NCI-H2196 (cell line): ENCODE measurements around the gene ATG10.
"Not testable (repeated sequence)": the region's sequence is repeated elsewhere in the genome, so short reads cannot be mapped to it uniquely, and the experiment has no call there.

Experiments
- DNase-seq: peaks from one replicate; lab custom pipeline; 2025; ENCODE audit not compliant: unreplicated experiment; lab: John Stamatoyannopoulos, UW

The ATG10 gene

DNA sequence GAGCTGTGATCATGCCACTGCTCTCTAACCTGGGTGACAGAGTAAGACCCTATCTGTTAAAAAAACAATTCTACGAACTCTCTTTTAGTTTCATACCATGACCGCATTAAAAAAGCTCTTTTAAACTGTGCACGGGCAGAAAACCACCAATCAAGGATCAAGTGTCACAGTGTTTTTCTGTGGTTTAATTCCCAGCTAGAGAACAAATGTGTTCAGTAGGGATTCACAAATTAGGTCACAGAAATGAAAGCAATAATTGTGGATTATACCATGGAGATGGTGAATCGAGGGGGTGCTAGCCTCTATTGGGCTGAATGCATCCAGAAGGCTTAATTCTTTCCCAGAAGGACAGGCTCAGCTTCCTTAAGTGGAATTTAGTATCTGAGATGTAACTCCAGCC is 79.1 kb downstream of the ATG10 start:
- no peak for DNase-seq

DNA sequence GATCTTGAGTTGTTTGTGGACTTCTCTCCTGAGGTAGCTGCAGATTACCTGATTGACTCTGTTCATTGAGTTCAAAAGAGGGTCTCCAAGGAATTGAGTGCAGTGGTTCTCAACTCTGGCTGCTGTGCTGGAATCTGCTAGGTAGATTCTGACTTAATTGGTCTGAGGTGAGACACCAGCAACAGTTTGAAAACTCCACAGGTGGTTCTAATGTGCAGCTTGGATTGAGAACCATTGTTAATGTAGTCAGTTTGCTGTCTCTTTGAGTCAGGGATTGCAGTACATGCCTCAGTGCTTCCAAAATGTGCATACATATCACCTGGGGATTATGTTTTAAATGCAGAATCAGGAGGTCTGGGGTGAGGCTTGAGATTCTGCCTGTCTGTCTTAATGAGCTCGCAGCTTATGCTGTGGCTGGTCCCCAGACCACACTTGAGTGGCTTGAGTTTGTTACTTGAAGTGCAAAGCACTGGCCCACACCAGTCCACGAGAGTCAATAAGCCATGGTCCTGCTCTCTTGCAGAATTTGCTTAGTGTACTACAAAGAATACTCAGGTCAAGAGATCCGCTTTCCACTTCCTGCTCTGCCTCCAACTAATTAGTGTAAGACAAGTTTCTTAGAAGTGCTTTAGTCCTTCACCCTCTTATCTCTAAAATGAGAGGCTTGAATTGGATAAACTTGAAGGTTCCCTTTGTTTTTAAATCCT is 82.3 kb downstream of the ATG10 start:
- no peak for DNase-seq

DNA sequence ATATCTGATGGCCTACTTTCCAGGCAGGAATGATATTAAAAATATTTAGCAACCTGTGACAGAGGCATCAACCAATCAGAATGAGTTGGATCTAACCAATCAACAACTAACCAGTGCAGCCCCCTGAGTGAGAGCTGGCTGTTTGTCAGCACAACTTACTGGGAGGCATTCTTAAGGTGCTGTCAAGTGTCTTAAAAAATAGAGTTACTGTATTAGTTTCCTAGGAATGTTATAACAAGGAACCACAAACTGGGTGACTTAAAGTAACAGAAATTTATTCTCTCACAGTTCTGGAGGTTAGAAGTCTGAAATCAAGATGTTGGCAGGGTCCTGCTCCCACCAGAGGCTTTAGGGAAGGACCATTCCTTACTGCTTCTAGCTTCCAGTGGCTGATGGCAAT is 85.2 kb downstream of the ATG10 start:
- DNase-seq: no peak

DNA sequence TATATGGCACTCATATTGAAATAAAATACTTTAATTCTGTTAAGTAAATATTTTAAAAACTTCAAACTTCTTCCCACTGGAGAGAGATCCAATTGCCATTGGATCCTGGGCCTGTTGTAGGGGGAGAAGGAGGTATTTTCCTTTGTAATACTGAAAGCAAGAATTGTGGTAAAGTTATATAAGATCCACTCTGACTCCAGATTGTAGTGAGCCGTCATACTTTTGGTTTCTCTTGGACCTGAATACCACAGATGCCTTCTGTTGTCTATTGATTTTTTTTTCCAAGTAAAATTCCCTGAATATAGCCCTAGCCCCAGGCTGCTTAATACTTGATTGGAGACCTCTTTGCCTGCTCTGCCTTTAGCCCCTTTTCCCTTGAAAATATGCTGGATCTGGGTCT is 86.9 kb downstream of the ATG10 start:
- no peak for DNase-seq

DNA sequence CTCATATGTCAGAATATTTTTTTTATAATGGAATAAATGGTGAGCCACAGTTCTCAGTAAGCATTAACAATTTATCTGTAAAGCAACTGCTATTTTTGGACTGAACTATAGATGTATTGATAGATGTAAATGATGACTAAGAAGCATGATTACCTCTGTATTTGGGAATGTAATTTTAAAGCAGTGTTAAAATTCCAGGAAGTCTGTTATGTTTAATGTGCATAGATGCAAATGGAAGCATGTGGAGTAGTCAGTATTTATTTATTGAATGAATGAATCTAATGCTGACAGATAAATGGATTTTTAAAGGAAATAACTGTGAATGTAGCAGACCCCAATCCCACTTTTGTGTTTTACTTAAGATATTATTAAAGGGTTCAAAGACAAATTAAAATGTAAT is 95.0 kb downstream of the ATG10 start:
- no peak for DNase-seq

DNA sequence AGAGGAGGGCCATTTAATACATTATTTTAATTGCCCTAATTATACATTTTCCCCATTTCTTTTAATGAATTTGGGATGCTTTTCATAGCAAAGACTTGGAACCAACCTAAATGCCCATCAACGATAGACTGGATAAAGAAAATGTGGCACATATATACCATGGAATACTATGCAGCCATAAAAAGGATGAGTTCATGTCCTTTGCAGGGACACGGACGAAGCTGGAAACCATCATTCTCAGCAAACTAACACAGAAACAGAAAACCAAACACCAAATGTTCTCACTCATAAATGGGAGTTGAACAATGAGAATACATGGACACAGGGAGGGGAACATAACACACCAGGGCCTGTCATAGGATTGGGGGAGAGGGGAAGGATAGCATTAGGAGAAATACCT is 96.2 kb downstream of the ATG10 start:
- not testable (repeated sequence) for DNase-seq

DNA sequence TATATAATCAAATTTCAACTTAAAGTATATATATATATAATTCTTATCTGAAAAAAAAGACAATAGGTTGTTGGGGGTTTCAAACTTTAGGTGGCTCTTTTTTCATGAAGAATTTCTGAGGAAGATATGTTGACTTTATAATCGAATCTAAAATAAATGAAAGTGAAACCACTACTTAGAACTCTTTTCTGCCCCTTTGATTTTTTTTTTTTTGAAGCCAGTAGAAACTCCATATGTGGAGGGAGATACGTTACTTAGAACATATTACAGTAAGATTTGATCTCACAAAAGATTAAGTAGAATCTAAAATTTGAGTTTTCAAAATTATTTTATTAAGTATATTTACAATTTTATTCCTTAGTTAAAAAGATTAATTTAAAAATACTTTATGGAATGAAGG is 96.9 kb downstream of the ATG10 start:
- DNase-seq: no peak

DNA sequence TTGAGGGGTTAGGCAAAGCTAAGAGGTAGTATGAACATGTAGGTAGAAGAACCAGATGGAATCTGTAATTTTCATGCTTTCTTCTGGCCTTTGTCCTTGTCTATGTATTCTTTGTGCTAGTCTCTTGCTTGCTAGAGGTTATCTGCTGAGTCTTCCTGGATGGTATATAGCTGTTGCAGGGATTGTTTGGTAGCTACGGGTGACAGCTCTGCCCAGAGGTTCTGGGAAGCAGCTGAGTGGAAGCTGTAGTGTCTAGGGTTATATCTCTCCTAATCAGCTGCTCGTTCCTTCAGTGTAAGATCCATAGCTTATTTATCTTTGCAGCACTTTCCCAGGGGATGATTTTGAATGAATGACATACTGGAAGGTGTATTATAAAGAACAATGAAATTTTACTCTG is 100.3 kb downstream of the ATG10 start:
- DNase-seq: no peak

DNA sequence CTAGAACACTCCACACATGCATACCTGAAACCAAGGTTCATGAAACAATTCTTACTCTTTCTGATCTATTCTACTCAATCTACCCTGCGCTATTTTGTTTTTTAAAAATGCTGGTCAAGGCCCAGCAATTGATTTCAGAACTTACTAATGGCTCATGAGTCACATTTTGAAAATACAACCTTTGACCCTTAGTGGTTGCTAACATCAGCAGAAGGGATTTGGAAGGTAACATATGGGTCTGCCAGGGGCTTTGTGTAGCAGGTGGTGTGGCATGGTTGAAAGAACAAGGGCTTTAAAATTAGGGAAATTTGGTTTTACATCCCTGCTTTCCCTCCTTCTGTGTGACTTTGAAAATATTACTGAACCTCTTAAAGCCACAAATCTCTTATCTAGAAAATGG is 101.4 kb downstream of the ATG10 start:
- no peak for DNase-seq

DNA sequence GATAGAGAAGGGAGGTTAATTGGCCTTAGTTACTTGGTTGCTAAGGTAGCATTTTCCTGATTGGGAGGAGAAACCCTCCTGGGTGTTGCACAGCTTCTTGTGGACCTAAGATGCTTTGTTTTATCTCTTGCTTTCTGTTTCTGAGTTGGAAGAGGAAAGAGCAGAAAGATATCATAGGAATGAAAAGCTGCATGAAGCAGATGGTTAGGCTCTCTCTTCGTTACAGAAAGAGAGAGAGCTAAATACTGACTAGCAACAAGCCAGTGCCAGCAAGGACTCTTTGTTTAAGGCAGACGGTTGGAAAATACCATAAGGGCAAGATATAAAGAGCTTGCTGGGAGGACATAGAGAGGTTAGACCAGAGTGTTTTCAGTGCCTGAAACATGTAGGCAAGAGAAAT is 103.1 kb downstream of the ATG10 start:
- no peak for DNase-seq

DNA sequence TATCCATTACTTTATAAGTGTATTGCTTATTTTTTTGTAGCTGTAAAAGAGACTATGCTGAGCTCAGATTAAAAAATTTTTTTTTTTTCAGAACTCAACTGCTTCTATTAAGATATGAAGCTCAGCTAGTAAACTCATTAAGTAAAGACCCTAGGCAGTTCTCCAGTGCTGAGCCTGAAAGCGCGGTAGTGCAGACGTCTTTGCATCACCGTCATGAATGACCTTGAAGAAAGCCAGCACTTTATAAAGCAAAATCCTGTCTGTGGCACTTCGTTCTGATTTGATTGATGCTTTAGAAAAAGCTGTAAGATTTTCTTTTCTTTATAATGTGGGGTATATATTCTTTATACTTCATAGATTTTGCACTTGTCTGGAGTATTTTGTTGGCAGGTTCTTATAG is 105.7 kb downstream of the ATG10 start:
- DNase-seq: no peak

DNA sequence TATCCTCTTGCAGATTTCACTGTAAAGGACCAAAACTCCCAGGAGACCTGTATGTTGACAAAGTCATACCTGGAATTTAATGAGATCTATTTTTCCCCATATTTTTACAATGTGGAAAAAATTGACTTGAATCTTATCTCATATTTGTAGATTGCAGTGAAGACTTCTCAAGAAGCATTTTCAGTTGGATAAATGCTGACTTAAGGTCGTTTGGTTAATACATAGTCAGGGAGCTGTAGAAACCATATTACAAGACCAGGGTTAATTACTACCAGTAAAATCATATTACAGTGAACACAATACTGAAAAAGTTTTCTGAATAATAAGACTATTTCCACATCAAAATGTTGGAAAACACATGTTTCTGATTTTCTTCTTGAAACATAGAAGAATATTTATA is 119.8 kb downstream of the ATG10 start:
- no peak for DNase-seq

DNA sequence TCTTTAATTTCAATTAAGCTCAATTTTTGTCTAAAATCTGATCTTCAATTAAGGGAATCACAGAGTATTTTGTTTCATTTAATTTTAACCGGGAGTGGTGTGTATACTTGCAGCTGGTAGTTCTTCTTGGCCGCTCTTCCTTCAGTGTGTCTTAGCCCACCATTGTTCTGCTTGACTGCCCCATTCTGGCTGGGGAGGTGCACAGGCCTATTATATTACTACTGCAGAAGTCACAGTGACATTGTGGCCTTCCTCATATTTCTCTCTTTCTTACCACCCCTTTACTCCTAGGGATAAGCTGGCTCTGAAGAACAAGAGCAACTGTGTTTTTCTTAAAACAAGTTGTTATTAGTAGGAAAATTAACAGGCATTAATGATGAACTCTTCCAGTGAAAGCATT is 123.7 kb downstream of the ATG10 start:
- DNase-seq: no peak

DNA sequence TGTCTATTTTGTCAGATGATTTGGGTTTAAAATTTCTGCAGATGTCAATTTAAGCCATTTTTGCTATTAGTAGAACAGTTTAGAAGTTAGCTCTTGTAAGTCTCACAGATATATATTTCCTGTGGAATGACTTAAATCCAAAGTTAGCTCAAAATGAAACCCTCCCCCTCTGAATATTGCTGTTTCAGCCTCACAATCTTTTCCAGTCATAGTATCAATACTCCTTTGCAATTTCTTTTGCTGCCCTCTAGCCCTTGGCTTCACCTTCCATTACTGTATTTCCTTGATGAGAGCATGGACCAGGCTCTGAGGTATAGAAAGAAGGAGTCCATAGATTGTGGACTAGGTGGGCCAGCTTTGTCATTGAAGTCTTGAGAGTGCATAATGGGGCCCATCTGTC is 124.4 kb downstream of the ATG10 start:
- no peak for DNase-seq

DNA sequence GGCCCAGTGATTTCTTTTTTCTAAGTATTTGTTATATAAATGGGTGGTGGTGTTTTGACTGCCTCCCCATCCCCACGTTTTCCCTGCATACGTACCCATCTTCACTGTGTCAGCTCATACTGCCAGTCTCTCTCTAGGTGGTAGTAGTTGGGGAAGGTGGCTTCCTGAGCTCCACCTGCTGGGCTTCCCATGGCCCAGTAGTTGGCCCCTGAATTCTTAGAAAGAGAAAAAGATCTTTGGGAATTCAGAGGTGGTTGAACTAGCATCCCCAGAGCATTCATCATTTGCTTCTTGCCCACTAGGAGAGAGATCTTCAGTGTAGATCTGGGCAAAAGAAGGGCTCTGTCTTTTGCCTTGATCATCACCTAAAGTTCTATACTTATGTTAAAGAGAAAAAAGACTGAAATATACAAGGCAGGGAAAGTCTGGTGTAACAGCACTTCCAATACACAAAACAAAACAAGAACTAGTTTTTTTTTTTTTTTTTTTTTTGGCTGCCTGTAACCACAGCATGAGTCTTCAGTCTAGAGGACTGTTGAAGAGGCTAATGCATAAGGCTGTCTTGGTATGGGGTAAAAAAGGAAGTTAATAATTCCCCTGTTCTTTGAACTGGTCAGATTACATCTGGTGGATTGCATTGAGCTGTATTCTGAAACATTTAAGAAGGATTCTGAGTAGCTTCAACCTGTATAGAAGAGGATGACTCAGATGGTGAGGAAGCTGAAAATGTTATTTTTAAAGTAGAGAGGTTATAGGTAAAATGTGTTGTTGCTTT is 128.7 kb downstream of the ATG10 start:
- DNase-seq: no peak

DNA sequence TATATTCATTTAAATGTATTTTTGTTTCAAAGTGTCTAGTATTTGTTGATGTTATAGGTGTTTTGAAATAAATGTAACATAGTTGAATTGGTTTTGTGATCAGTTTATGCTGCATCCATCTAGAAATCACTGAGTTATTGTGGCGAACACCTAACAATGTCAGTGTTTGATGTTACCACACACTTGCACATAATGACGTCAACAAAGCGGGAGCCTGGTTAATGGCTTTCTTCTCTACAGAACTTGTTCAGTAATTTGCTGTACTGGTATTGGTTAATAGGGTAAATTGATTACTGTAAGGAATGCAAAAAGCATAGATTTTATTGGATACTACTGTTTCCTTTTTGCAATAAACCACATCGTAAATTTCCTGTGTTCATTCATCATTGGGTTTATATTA is 133.0 kb downstream of the ATG10 start:
- DNase-seq: no peak

DNA sequence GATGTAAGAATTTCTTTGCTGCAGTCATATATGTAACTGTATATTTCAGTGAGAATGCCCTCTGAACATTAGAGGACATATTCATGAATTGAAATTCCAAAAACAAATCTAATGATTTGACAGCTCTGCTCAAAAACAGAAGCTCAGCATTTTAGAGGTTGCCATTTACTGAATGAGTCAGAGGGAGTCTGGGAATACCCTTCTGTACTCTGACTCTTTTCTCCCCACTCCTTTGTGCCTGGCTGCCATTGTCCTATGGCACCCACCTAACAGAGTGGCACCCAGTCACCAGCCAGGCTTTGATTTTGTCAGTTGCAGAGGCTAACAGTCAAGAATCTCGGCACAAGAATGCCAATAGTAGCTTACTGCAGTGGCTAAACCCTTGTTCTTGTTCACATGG is 133.6 kb downstream of the ATG10 start:
- no peak for DNase-seq

DNA sequence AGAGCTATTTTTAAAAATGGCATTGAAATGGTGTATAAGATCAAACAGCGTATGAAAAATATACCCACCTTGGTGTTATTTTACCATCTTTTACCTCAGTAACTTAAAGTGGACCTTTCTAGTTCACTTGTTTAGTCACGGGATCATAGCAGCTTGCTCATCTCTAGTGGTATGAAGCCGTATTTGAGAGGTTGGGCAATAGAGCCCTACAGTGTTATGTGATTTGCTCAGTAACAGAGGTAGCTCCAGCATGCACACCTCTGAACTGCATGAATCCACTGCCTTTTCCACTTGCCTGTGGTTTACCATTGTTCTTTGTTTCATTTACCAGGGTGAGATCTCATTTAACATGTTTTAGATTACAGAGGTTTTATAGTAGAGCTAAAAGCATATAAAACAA is 134.4 kb downstream of the ATG10 start:
- DNase-seq: no peak

DNA sequence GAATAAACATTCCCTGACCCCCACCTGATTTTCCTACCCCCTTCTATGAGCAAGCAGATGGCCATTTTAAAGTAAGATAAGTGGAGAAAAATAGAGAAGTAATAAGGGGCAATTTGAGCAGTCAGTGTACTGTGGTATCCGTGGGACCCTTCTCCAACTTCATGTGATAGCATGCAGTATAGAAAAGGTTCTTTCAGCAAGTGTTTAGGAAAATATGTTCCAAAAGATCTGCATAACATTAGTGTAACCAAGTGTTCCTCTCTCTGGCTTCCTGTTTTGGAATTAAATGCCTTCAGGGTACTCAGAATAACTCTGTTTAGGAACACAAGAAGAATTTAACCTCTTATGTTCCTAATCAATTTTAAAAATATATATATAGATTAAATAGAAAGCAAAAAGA is 134.9 kb downstream of the ATG10 start:
- no peak for DNase-seq

DNA sequence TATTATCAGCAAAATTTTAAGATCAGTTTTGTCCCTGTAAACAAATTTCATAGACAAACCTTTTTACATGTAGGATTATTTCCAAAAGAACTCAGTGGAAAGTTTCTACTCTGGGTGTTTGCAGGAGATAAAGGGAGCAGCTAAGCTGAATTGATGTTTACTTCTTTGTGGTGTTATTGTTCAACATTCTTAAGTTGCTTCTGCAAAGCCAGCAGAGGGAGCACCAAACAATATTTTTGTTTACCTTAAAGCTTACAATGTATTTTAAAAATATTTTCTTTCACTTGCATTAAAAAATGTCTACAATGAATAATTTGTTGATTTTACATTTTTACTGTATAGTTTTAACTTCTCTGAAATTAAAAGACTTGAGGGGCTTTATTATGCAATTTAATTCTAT is 135.4 kb downstream of the ATG10 start:
- DNase-seq: no peak

DNA sequence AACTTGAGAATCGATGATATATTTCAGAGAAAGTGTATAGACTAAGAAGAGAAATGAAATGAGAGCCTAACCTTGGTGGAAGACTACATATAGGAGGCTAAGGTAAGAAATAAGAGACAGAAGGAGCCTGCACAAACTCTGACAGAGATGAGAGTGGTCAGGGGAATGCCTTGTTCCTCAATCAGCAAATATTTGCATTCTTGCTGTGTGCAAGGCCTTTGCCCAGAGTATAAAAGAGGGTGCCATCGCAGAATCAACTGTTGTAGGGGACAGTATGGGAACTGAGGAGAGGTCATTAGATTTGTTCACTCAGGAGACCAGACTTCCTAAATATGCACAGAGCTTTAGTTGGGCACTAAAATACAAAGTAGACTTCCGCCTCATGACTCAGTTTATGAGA is 137.2 kb downstream of the ATG10 start:
- no peak for DNase-seq

DNA sequence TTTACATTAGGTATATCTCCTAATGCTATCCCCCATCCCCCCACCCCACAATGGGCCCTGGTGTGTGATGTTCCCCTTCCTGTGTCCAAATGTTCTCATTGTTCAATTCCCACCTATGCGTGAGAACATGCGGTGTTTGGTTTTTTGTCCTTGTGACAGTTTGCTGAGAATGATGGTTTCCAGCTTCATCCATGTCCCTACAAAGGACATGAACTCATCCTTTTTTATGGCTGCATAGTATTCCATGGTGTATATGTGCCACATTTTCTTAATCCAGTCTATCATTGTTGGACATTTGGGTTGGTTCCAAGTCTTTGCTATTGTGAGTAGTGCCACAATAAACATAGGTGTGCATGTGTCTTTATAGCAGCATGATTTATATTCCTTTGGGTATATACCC is 138.1 kb downstream of the ATG10 start:
- not testable (repeated sequence) for DNase-seq

DNA sequence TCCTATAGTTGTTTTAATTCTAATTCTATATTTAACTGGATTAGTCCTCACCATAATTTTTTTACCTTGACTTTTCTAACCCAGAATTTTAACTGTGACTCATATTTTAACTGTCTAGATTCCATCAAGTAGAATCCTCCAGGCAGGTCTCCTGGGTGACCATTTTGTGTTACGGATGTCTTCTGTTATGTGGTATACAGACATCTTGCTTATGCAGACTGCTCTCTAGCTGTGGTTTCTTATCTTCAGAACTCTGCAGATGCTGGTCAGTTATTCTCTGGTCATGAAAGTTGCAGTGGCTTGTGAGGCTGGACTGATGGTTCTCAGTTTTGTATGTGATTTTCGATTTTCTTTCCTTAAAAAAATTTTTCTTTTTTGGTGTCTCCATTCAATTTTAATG is 139.4 kb downstream of the ATG10 start:
- no peak for DNase-seq
